NT2/D1 (cell line): ENCODE measurements around the gene PRSS57.

ENCODE experiments used
- DNase-seq: peaks from one replicate; pipeline ENCODE4 v3.0.0-alpha.2; 2011; ENCODE audit warnings: low read depth, low spot score
- H3K27me3 ChIP-seq: 2 replicates; pipeline ENCODE4 v1.6.0; 2011; ENCODE audit warnings: mild to moderate bottlenecking; ENCODE audit not compliant: insufficient read length, insufficient read depth
- H3K36me3 ChIP-seq: 2 replicates; pipeline ENCODE4 v1.6.1; 2011; ENCODE audit warnings: mild to moderate bottlenecking, low read length, mixed read lengths; ENCODE audit not compliant: insufficient read depth, insufficient read length
- H3K4me1 ChIP-seq: 2 replicates; pipeline ENCODE4 v1.5.1; 2011; ENCODE audit not compliant: insufficient read depth, insufficient read length
- H3K4me3 ChIP-seq: 2 replicates; pipeline ENCODE4 v1.5.1; 2011; ENCODE audit warnings: low read depth; ENCODE audit not compliant: insufficient read length
- H3K9ac ChIP-seq: 2 replicates; pipeline ENCODE4 v1.6.0; 2011; ENCODE audit warnings: low read depth; ENCODE audit not compliant: insufficient read length
- H3K9me3 ChIP-seq: 2 replicates; pipeline ENCODE4 v1.5.1; 2011; ENCODE audit warnings: mild to moderate bottlenecking, low read length; ENCODE audit not compliant: insufficient read depth
- SUZ12 ChIP-seq: IDR thresholded peaks from 2 replicates; pipeline ENCODE4 v1.6.1; 2011; ENCODE audit not compliant: insufficient read length, insufficient read depth; ENCODE audit errors: extremely low read depth
- YY1 ChIP-seq: IDR thresholded peaks from 2 replicates; pipeline ENCODE4 v1.6.1; 2011; ENCODE audit not compliant: insufficient read length, insufficient read depth
- ZNF274 ChIP-seq: IDR thresholded peaks from 2 replicates; pipeline ENCODE4 v1.6.1; 2011; ENCODE audit warnings: mild to moderate bottlenecking, low read depth, low read length

The PRSS57 gene

GRCh38 chr19:664913-665443 lies 30.3 kb downstream of the PRSS57 start:
- peak; percentile 81 for DNase-seq
- Histone ChIP-seq H3K4me1 (peaks cover 20% of the 10 kb centered on the region), H3K9me3 (peaks cover 14% of the 10 kb centered on the region; the same call in 1 of the 2 replicates), H3K36me3 (peaks cover 22% of the 10 kb centered on the region), H3K9ac (peak overlapping the region; percentile 79), H3K27me3 (peaks cover 2% of the 10 kb centered on the region), H3K4me3 (no peak overlapping the region)
- TF ChIP-seq YY1 = no peak
- no peak for TF ChIP-seq SUZ12
- no peak for TF ChIP-seq ZNF274

GRCh38 chr19:663682-664117 lies 31.6 kb downstream of the PRSS57 start:
- Histone ChIP-seq H3K4me3 (peak overlapping the region; percentile 59), H3K9ac (peak overlapping the region; percentile 82), H3K4me1 (peaks cover 31% of the 10 kb centered on the region), H3K36me3 (peaks cover 34% of the 10 kb centered on the region), H3K27me3 (peaks cover 2% of the 10 kb centered on the region), H3K9me3 (peaks cover 14% of the 10 kb centered on the region; the same call in 1 of the 2 replicates)
- no peak for DNase-seq
- TF ChIP-seq ZNF274 (no peak), SUZ12 (no peak), YY1 (no peak)

GRCh38 chr19:662962-663681 lies 32.1 kb downstream of the PRSS57 start, which contains the start of gene RNF126:
Gene RNF126 (minus strand): TSS chr19:663214. CDS start chr19:663121, 93 bp downstream.
- peak within 1 kb of the TSS; percentile 99 for H3K9ac ChIP-seq
- peaks cover 14% of the 10 kb centered on the region; the same call in 1 of the 2 replicates for H3K9me3 ChIP-seq
- TF ChIP-seq SUZ12 = no peak
- no peak for TF ChIP-seq ZNF274
- TF ChIP-seq YY1 = no peak
- H3K36me3 ChIP-seq = peaks cover 40% of the 10 kb centered on the region
- peak; percentile 81 for DNase-seq
- peak within 1 kb of the TSS; percentile 96 for H3K4me3 ChIP-seq
- peaks cover 2% of the 10 kb centered on the region for H3K27me3 ChIP-seq
- H3K4me1 ChIP-seq = peaks cover 36% of the 10 kb centered on the region

- peak overlapping the region; percentile 96 for H3K4me3 ChIP-seq
- TF ChIP-seq YY1 (no peak), SUZ12 (no peak), ZNF274 (no peak)
- H3K9ac ChIP-seq = peak overlapping the region; percentile 99
- peaks cover 48% of the 10 kb centered on the region for H3K36me3 ChIP-seq
- H3K9me3 ChIP-seq = peaks cover 11% of the 10 kb centered on the region; the same call in 1 of the 2 replicates
- peaks cover 36% of the 10 kb centered on the region for H3K4me1 ChIP-seq
- peaks cover 2% of the 10 kb centered on the region for H3K27me3 ChIP-seq
- no peak for DNase-seq
Measured at GRCh38 chr19:662207-662961, 32.9 kb downstream of the PRSS57 start.

- peaks cover 54% of the 10 kb centered on the region for H3K36me3 ChIP-seq
- DNase-seq = no peak
Measured at GRCh38 chr19:661427-662196, 33.6 kb downstream of the PRSS57 start.

GRCh38 chr19:660793-661426 lies 34.3 kb downstream of the PRSS57 start:
- Histone ChIP-seq H3K27me3 (peaks cover 2% of the 10 kb centered on the region), H3K9me3 (peaks cover 8% of the 10 kb centered on the region; the same call in 1 of the 2 replicates), H3K9ac (peak overlapping the region; percentile 99), H3K4me3 (peak overlapping the region; percentile 96), H3K36me3 (peaks cover 57% of the 10 kb centered on the region), H3K4me1 (peaks cover 40% of the 10 kb centered on the region)
- DNase-seq = no peak
- TF ChIP-seq YY1 = no peak
- no peak for TF ChIP-seq ZNF274
- no peak for TF ChIP-seq SUZ12

More at GRCh38 chr19:661427-662196, 33.6 kb downstream of the PRSS57 start:
- Histone ChIP-seq H3K4me3 (peak overlapping the region; percentile 96), H3K4me1 (peaks cover 40% of the 10 kb centered on the region), H3K9ac (peak overlapping the region; percentile 99), H3K27me3 (peaks cover 2% of the 10 kb centered on the region), H3K9me3 (peaks cover 8% of the 10 kb centered on the region; the same call in 1 of the 2 replicates)
- TF ChIP-seq YY1 (no peak), ZNF274 (no peak), SUZ12 (no peak)
